ENCODE results near the gene ZBTB8B. TPM values are rescaled to one million over a fixed set of nuclear protein-coding genes. Genes with fewer than 3 reads are reported as not detected.
"Not testable (repeated sequence)": the region's sequence is repeated elsewhere in the genome, so short reads cannot be mapped to it uniquely, and the experiment has no call there.

ZBTB8B gene
- total and polyA plus RNA-seq, 4 donors: under 0.01 to 0.09 (median 0.03) TPM

DNA sequence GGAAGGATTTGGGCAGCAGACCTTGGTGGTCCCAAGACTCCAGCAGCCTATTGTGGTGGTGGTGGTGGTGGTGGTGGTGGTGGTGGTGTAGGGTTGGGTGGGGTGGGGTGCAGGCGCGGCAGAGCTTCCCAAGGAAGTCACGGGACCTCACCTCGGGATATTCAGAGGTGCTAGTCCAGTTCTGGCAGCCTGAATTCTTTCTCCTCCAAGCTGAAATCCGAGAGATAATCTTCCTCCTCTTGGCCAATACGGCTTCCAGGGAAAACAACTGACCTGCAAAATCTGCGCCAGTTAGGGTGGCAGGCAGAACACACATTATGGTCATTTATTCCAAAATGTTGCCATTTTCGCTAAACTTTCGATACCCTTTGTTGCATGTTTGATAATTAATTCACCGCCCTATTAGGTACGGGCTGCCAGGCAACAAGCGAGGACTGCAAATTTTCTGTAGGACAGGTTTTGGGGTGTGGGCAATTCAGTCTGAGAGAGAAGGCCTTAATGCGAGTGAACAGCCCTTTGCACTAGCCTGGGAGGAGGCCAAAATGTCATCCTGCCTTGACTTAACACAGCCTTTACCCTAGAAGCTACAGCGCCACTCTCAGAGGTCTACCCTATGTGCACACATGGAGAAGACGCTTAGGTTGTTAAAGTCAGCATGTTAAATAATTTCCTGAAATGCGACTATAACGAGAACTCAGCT, 37.5 kb upstream of the ZBTB8B start:
- no peaks in the 10 kb centered on the region for H3K9me3 ChIP-seq (ENCODE audit: control insufficient read depth in 4 of 4, insufficient read depth in 3 of 4, low read length in 3 of 4)
- TF ChIP-seq, protein P1, sequence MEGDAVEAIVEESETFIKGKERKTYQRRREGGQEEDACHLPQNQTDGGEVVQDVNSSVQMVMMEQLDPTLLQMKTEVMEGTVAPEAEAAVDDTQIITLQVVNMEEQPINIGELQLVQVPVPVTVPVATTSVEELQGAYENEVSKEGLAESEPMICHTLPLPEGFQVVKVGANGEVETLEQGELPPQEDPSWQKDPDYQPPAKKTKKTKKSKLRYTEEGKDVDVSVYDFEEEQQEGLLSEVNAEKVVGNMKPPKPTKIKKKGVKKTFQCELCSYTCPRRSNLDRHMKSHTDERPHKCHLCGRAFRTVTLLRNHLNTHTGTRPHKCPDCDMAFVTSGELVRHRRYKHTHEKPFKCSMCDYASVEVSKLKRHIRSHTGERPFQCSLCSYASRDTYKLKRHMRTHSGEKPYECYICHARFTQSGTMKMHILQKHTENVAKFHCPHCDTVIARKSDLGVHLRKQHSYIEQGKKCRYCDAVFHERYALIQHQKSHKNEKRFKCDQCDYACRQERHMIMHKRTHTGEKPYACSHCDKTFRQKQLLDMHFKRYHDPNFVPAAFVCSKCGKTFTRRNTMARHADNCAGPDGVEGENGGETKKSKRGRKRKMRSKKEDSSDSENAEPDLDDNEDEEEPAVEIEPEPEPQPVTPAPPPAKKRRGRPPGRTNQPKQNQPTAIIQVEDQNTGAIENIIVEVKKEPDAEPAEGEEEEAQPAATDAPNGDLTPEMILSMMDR (IDR thresholded peaks at IDR 0.05; ENCODE audit: control extremely low read depth, extremely low read depth): no peak
- no peak overlapping the region for H3K27ac ChIP-seq (ENCODE audit: low read depth in 1 of 2, low read length in 1 of 2)
- DNase-seq: no peak
- peaks cover 0 to 10% (median 0%) of the 10 kb centered on the region in 3 donors for H3K27me3 ChIP-seq (ENCODE audit: control insufficient read depth in 3 of 3, insufficient read depth in 3 of 3, low read length in 2 of 3)
- H3K4me3 ChIP-seq: no peak overlapping the region
- 76 to 79% methylated on average over 17 of the region's 17 CpGs for WGBS, 2 donors
- ATAC-seq (ENCODE audit: insufficient read depth, low FRiP score): no peak
- peaks cover 0 to 7% (median 0%) of the 10 kb centered on the region in 5 donors for H3K4me1 ChIP-seq (ENCODE audit: control insufficient read depth in 5 of 5, insufficient read depth in 5 of 5, low read length in 5 of 5)
- H3K9ac ChIP-seq (ENCODE audit: insufficient read depth in 1 of 2, low read length in 2 of 2): no peak overlapping the region
- no peaks in the 10 kb centered on the region for H3K36me3 ChIP-seq (ENCODE audit: control insufficient read depth in 4 of 4, insufficient read depth in 4 of 4, low read length in 4 of 4)

DNA sequence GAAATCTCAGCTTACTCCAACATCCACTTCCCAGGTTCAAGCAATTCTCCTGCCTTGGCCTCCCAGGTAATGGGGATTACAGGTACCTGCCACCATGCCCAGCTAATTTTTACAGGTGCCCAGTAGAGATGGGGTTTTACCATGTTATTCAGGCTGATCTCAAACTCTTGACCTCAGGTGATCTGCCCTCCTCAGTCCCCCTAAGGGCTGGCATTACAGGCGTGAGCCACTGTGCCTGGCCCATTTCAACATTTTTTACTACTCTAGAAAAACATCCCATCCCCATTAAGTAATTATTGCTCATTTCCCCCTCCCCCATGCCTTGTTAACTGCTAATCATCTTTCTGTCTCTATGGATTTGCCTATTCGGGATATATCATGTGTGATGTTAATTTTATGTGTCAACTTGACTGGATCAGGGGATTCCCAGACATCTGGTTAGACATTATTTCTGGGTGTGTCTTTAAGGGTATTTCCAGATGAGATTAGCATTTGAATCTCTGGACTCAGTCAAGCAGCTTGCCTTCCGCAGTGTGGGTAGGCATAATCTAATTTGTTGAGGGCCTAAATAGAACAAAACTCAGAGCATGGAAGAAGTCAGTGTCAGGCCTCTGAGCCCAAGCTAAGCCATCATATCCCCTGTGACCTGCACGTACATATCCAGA, 33.0 kb upstream of the ZBTB8B start:
- TF ChIP-seq, protein P1 (IDR thresholded peaks at IDR 0.05; ENCODE audit: control extremely low read depth, extremely low read depth): no peak
- Histone ChIP-seq H3K36me3 (ENCODE audit: control insufficient read depth in 4 of 4, insufficient read depth in 4 of 4, low read length in 4 of 4) (no peaks in the 10 kb centered on the region), H3K9ac (ENCODE audit: insufficient read depth in 1 of 2, low read length in 2 of 2) (no peak overlapping the region), H3K27me3 (ENCODE audit: control insufficient read depth in 3 of 3, insufficient read depth in 3 of 3, low read length in 2 of 3) (peaks cover 0 to 10% (median 0%) of the 10 kb centered on the region in 3 donors), H3K4me1 (ENCODE audit: control insufficient read depth in 5 of 5, insufficient read depth in 5 of 5, low read length in 5 of 5) (peaks cover 0 to 3% (median 0%) of the 10 kb centered on the region in 5 donors), H3K27ac (ENCODE audit: low read depth in 1 of 2, low read length in 1 of 2) (no peak overlapping the region), H3K4me3 (no peak overlapping the region), H3K9me3 (ENCODE audit: control insufficient read depth in 4 of 4, insufficient read depth in 3 of 4, low read length in 3 of 4) (no peaks in the 10 kb centered on the region)
- DNase-seq (no peak), ATAC-seq (ENCODE audit: insufficient read depth, low FRiP score) (no peak)
- 73 to 82% methylated on average over 4 of the region's 4 CpGs for whole genome bisulfite sequencing, 2 donors

GRCh38 chr1:32438136-32438535, 26.7 kb upstream of the ZBTB8B start:
- TF ChIP-seq, protein P1 (IDR thresholded peaks at IDR 0.05; ENCODE audit: control extremely low read depth, extremely low read depth): no peak
- H3K9ac ChIP-seq (ENCODE audit: insufficient read depth in 1 of 2, low read length in 2 of 2): no peak overlapping the region
- no peaks in the 10 kb centered on the region for H3K27me3 ChIP-seq (ENCODE audit: control insufficient read depth in 3 of 3, insufficient read depth in 3 of 3, low read length in 2 of 3)
- no peaks in the 10 kb centered on the region for H3K36me3 ChIP-seq (ENCODE audit: control insufficient read depth in 4 of 4, insufficient read depth in 4 of 4, low read length in 4 of 4)
- no peaks in the 10 kb centered on the region for H3K9me3 ChIP-seq (ENCODE audit: control insufficient read depth in 4 of 4, insufficient read depth in 3 of 4, low read length in 3 of 4)
- no peaks in the 10 kb centered on the region for H3K4me1 ChIP-seq (ENCODE audit: control insufficient read depth in 5 of 5, insufficient read depth in 5 of 5, low read length in 5 of 5)
- no peak for ATAC-seq (ENCODE audit: insufficient read depth, low FRiP score)
- no peak overlapping the region for H3K4me3 ChIP-seq
- 48% methylated on average over 1 of the region's 1 CpG for WGBS, 2 donors
- no peak overlapping the region for H3K27ac ChIP-seq (ENCODE audit: low read depth in 1 of 2, low read length in 1 of 2)
- DNase-seq: no peak

GRCh38 chr1:32438777-32439176, 26.1 kb upstream of the ZBTB8B start:
- H3K4me1 ChIP-seq (ENCODE audit: control insufficient read depth in 5 of 5, insufficient read depth in 5 of 5, low read length in 5 of 5); H3K27ac ChIP-seq (ENCODE audit: low read depth in 1 of 2, low read length in 1 of 2); ATAC-seq (ENCODE audit: insufficient read depth, low FRiP score); H3K9me3 ChIP-seq (ENCODE audit: control insufficient read depth in 4 of 4, insufficient read depth in 3 of 4, low read length in 3 of 4); H3K4me3 ChIP-seq; H3K9ac ChIP-seq (ENCODE audit: insufficient read depth in 1 of 2, low read length in 2 of 2); DNase-seq; H3K27me3 ChIP-seq (ENCODE audit: control insufficient read depth in 3 of 3, insufficient read depth in 3 of 3, low read length in 2 of 3); H3K36me3 ChIP-seq (ENCODE audit: control insufficient read depth in 4 of 4, insufficient read depth in 4 of 4, low read length in 4 of 4): not testable (repeated sequence)
- WGBS, 2 donors: 82 to 92% methylated on average over 4 of the region's 4 CpGs

DNA sequence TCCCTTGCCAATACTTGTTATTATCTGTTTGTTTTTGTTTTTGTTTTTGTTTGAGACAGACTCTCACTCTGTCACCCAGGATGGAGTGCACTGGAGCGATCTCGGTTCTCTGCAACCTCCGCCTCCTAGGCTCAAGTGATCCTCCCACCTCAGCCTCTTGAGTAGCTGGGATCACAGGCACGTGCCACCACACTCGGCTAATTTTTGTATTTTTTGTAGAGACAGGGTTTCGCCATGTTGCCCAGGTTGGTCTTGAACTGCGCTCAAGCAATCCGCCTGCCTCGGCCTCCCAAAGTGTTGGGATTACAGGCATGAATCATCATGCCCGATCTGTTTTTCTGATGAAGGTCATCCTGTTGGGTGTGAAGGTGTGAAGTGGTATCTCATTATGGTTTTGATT, 23.4 kb upstream of the ZBTB8B start:
- not testable (repeated sequence) for H3K9ac ChIP-seq (ENCODE audit: insufficient read depth in 1 of 2, low read length in 2 of 2); H3K27me3 ChIP-seq (ENCODE audit: control insufficient read depth in 3 of 3, insufficient read depth in 3 of 3, low read length in 2 of 3); H3K36me3 ChIP-seq (ENCODE audit: control insufficient read depth in 4 of 4, insufficient read depth in 4 of 4, low read length in 4 of 4); H3K9me3 ChIP-seq (ENCODE audit: control insufficient read depth in 4 of 4, insufficient read depth in 3 of 4, low read length in 3 of 4); H3K27ac ChIP-seq (ENCODE audit: low read depth in 1 of 2, low read length in 1 of 2); H3K4me3 ChIP-seq; ATAC-seq (ENCODE audit: insufficient read depth, low FRiP score); H3K4me1 ChIP-seq (ENCODE audit: control insufficient read depth in 5 of 5, insufficient read depth in 5 of 5, low read length in 5 of 5); DNase-seq
- 91 to 94% methylated on average over 10 of the region's 10 CpGs for WGBS, 2 donors

Measured in lung (tissue), 12 donors.